Neuronal stem cell (in vitro differentiated cells): Measurements from ENCODE around the gene TAF1C.

ENCODE experiments used
- DNase-seq: peaks from one replicate; pipeline ENCODE4 v3.0.0-alpha.2; 2013; ENCODE audit warnings: low spot score
- H2AFZ ChIP-seq: one replicate; pipeline ENCODE4 v1.6.1; 2013; ENCODE audit warnings: mild to moderate bottlenecking, low read length, inconsistent platforms
- H2AK5ac ChIP-seq: 2 replicates; pipeline ENCODE4 v1.6.1; 2013; ENCODE audit warnings: low read depth, mild to moderate bottlenecking, inconsistent platforms, low read length, moderate library complexity, mixed read lengths
- H2BK120ac ChIP-seq: 2 replicates; pipeline ENCODE4 v1.6.1; 2013; ENCODE audit warnings: low read depth, mild to moderate bottlenecking, inconsistent platforms, low read length, moderate library complexity, mixed read lengths
- H2BK12ac ChIP-seq: one replicate; pipeline ENCODE4 v1.6.1; 2013; ENCODE audit warnings: low read length, inconsistent platforms
- H2BK15ac ChIP-seq: 2 replicates; pipeline ENCODE4 v1.6.1; 2013; ENCODE audit warnings: mild to moderate bottlenecking, low read length, inconsistent platforms, mixed read lengths
- H2BK5ac ChIP-seq: one replicate; pipeline ENCODE4 v1.6.1; 2013; ENCODE audit warnings: inconsistent platforms, mild to moderate bottlenecking, low read length, moderate library complexity
- H3K14ac ChIP-seq: one replicate; pipeline ENCODE4 v1.6.1; 2013; ENCODE audit warnings: low read length, inconsistent platforms
- H3K18ac ChIP-seq: 2 replicates; pipeline ENCODE4 v1.6.1; 2013; ENCODE audit warnings: low read length, inconsistent platforms
- H3K23ac ChIP-seq: 2 replicates; pipeline ENCODE4 v1.6.1; 2013; ENCODE audit warnings: low read depth, mild to moderate bottlenecking, mixed read lengths, low read length, inconsistent platforms; ENCODE audit not compliant: poor library complexity
- H3K27ac ChIP-seq: replicated peaks from 3 replicates; pipeline ENCODE4 v1.5.1; 2013; ENCODE audit warnings: low read length, inconsistent platforms
- H3K27me3 ChIP-seq, 3 experiments: 2 replicates each; pipeline ENCODE4 v1.6.1; 2013; ENCODE audit warnings: low read length in 3 of 3, mild to moderate bottlenecking in 2 of 3, inconsistent platforms in 1 of 3, low read depth in 1 of 3, mixed read lengths in 1 of 3, moderate library complexity in 1 of 3; ENCODE audit not compliant: control insufficient read depth in 3 of 3, insufficient read depth in 3 of 3
- H3K36me3 ChIP-seq, 2 donors: replicated peaks in 1 of 2; 2 replicates each; pipeline ENCODE4 v1.6.1; 2013; ENCODE audit warnings: low read length in 2 of 2; ENCODE audit not compliant: control insufficient read depth in 2 of 2, insufficient read depth in 2 of 2
- H3K4ac ChIP-seq: 2 replicates; pipeline ENCODE4 v1.6.1; 2013; ENCODE audit warnings: inconsistent platforms, mild to moderate bottlenecking, low read length, moderate library complexity
- H3K4me1 ChIP-seq, 2 donors: 1 replicate in 1 of 2; 2 replicates in 1 of 2; pipeline ENCODE4 v1.6.1; 2013; ENCODE audit warnings: low read length in 2 of 2, low read depth in 1 of 2; ENCODE audit not compliant: control insufficient read depth in 2 of 2, insufficient read depth in 1 of 2
- H3K4me2 ChIP-seq: one replicate; pipeline ENCODE4 v1.6.1; 2013; ENCODE audit warnings: mild to moderate bottlenecking, low read length, inconsistent platforms; ENCODE audit not compliant: insufficient read depth, poor library complexity, severe bottlenecking
- H3K4me3 ChIP-seq, 2 donors: 2 replicates each; pipeline ENCODE4 v1.5.1; 2013; ENCODE audit warnings: low read length in 2 of 2, mild to moderate bottlenecking in 2 of 2, inconsistent platforms in 1 of 2, moderate library complexity in 1 of 2
- H3K79me1 ChIP-seq: one replicate; pipeline ENCODE4 v1.6.1; 2013; ENCODE audit warnings: low read depth, mild to moderate bottlenecking, inconsistent platforms, low read length, moderate library complexity
- H3K9ac ChIP-seq: one replicate; pipeline ENCODE4 v1.6.1; 2013; ENCODE audit warnings: mild to moderate bottlenecking, low read depth, low read length, inconsistent platforms; ENCODE audit not compliant: poor library complexity
- H3K9me3 ChIP-seq, 2 donors: replicated peaks in 1 of 2; 2 replicates each; pipeline versions ENCODE3 to v1.6.1; 2013; ENCODE audit warnings: low read length in 2 of 2, mild to moderate bottlenecking in 2 of 2, inconsistent platforms in 1 of 2, low read depth in 1 of 2, mixed read lengths in 1 of 2, moderate library complexity in 1 of 2; ENCODE audit not compliant: control insufficient read depth in 2 of 2, insufficient read depth in 1 of 2
- H4K8ac ChIP-seq: one replicate; pipeline ENCODE4 v1.6.1; 2013; ENCODE audit warnings: low read depth, mild to moderate bottlenecking, inconsistent platforms, low read length, moderate library complexity
- H4K91ac ChIP-seq: one replicate; pipeline ENCODE4 v1.6.1; 2013; ENCODE audit warnings: low read length, low read depth, mild to moderate bottlenecking, inconsistent platforms; ENCODE audit not compliant: poor library complexity
- WGBS, 2 donors: extraction: QIAGEN DNeasy Blood & Tissue Kit; methylation state at CpG; one replicate each; pipeline ENCODE4 v1.1.7; 2013; ENCODE audit warnings: missing lambda C conversion rate in 2 of 2, mixed read lengths in 1 of 2; ENCODE audit not compliant: insufficient read length in 2 of 2, insufficient replicate concordance in 1 of 2; ENCODE audit errors: extremely low coverage in 2 of 2; 5-methylcytosine and 5-hydroxymethylcytosine counted together

Gene TAF1C

GRCh38 chr16:84223456-84223855, 36.6 kb upstream of the TAF1C start:
- Histone ChIP-seq H2AK5ac (no peak overlapping the region), H2BK15ac (no peak overlapping the region), H3K23ac (no peak overlapping the region), H3K4me2 (no peak overlapping the region), H3K4me1 (peaks cover 8 to 14% of the 10 kb centered on the region in 2 donors), H3K36me3 (no peaks in the 10 kb centered on the region), H2BK120ac (no peak overlapping the region), H3K4ac (no peak overlapping the region), H3K9ac (no peak overlapping the region), H3K79me1 (peaks cover 3% of the 10 kb centered on the region), H2AFZ (no peak overlapping the region), H4K8ac (no peak overlapping the region), H3K9me3 (no peaks in the 10 kb centered on the region), H2BK12ac (no peak overlapping the region), H3K27me3 (peaks cover 0 to 5% (median 0%) of the 10 kb centered on the region in 3 experiments), H3K27ac (no peak overlapping the region), H2BK5ac (no peak overlapping the region), H3K4me3 (no peak overlapping the region), H3K18ac (no peak overlapping the region), H3K14ac (no peak overlapping the region), H4K91ac (no peak overlapping the region)
- DNase-seq = no peak
- WGBS, 2 donors = no CpG with 5 or more reads among the region's 4 CpGs

GRCh38 chr16:84220851-84221250, 34.0 kb upstream of the TAF1C start:
- Histone ChIP-seq H3K4ac (no peak overlapping the region), H3K27me3 (peaks cover 0 to 5% (median 0%) of the 10 kb centered on the region in 3 experiments), H3K14ac (no peak overlapping the region), H3K9ac (no peak overlapping the region), H3K18ac (no peak overlapping the region), H2BK120ac (no peak overlapping the region), H3K36me3 (no peaks in the 10 kb centered on the region), H2AFZ (no peak overlapping the region), H3K4me3 (no peak overlapping the region), H3K23ac (no peak overlapping the region), H3K27ac (no peak overlapping the region), H3K79me1 (peaks cover 3% of the 10 kb centered on the region), H4K91ac (no peak overlapping the region), H2BK5ac (no peak overlapping the region), H3K9me3 (no peaks in the 10 kb centered on the region), H3K4me2 (no peak overlapping the region), H2BK15ac (no peak overlapping the region), H2AK5ac (no peak overlapping the region), H3K4me1 (peaks cover 3 to 9% of the 10 kb centered on the region in 2 donors), H2BK12ac (no peak overlapping the region), H4K8ac (no peak overlapping the region)
- no CpG with 5 or more reads among the region's 1 CpG for WGBS, 2 donors
- no peak for DNase-seq

GRCh38 chr16:84218956-84219355, 32.1 kb upstream of the TAF1C start:
- Histone ChIP-seq H4K8ac (no peak overlapping the region), H2BK15ac (no peak overlapping the region), H3K4me2 (no peak overlapping the region), H3K23ac (no peak overlapping the region), H3K4me1 (peaks cover 3 to 9% of the 10 kb centered on the region in 2 donors), H2BK120ac (no peak overlapping the region), H3K36me3 (no peaks in the 10 kb centered on the region), H3K79me1 (peaks cover 3% of the 10 kb centered on the region), H2AFZ (peak overlapping the region; percentile 37), H3K4me3 (no peak overlapping the region), H3K9ac (no peak overlapping the region), H3K14ac (no peak overlapping the region), H3K18ac (no peak overlapping the region), H3K9me3 (no peaks in the 10 kb centered on the region), H2BK12ac (no peak overlapping the region), H3K27me3 (peaks cover 0 to 14% (median 0%) of the 10 kb centered on the region in 3 experiments), H2BK5ac (no peak overlapping the region), H3K27ac (no peak overlapping the region), H4K91ac (no peak overlapping the region), H3K4ac (no peak overlapping the region), H2AK5ac (no peak overlapping the region)
- no peak for DNase-seq
- no CpG with 5 or more reads among the region's 6 CpGs for WGBS, 2 donors

GRCh38 chr16:84218176-84218823, 31.4 kb upstream of the TAF1C start:
- no peak for DNase-seq
- Histone ChIP-seq H3K79me1 (peaks cover 3% of the 10 kb centered on the region), H3K23ac (no peak overlapping the region), H3K9ac (no peak overlapping the region), H4K8ac (no peak overlapping the region), H3K27ac (no peak overlapping the region), H3K4ac (no peak overlapping the region), H2AFZ (peak overlapping the region; percentile 37), H3K18ac (no peak overlapping the region), H3K9me3 (no peaks in the 10 kb centered on the region), H3K4me3 (no peak overlapping the region), H3K14ac (no peak overlapping the region), H2AK5ac (no peak overlapping the region), H3K4me2 (no peak overlapping the region), H3K4me1 (peaks cover 3 to 9% of the 10 kb centered on the region in 2 donors), H2BK15ac (no peak overlapping the region), H3K36me3 (no peaks in the 10 kb centered on the region), H2BK12ac (no peak overlapping the region), H2BK5ac (no peak overlapping the region), H2BK120ac (no peak overlapping the region), H4K91ac (no peak overlapping the region), H3K27me3 (peaks cover 0 to 14% (median 0%) of the 10 kb centered on the region in 3 experiments)
- no CpG with 5 or more reads among the region's 17 CpGs for WGBS, 2 donors
